Measurements from ENCODE around the gene SPAG5. TPM values are rescaled to one million over a fixed set of nuclear protein-coding genes. Genes with fewer than 3 reads are reported as not detected.
A peak's percentile ranks its signal among the peaks of the same experiment; 100 is the strongest.

The SPAG5 gene
- total and polyA plus RNA-seq, 10 of the 15 experiments (the other 5 are each of a cell fraction or from before 2014, with no cell fraction given), result 73.5 to 171 (median 106) TPM

DNA sequence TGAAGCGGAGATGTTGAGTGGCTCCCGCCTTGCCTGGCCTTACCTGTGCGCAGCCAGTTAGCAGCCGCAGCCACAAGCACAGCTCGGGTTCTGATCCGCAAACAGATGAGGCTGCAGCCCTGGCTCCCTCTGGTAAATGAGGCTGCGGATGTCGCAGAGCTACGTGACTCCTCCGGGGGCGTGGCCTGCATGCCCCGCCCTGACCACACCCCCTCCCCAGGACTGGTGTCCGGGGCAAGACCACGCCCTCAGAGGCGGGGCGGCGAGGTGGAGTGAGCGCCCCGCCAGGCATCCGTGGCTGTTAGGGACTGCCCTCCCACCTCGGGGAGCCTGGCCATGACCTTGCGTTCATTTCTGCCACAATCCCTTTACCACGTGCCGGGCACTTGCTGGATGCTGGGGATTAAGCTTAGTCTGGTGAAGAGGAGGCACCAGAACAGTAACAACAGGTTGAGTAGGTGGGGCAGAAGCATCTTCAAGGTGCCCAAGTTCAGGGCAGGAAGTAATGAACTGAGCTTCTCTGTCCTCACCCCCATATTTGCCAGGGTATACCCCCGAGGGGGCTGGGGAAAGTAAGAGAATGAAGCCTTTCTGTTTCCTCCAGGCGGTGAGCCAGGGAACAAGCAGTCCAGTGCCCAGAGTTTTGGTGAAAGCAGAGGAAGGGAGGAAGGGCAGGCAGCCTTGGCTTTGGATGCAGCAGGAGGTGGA is 21.9 kb downstream of the SPAG5 start, which contains the start of gene ALDOC (continued):
- TF ChIP-seq, protein P1, sequence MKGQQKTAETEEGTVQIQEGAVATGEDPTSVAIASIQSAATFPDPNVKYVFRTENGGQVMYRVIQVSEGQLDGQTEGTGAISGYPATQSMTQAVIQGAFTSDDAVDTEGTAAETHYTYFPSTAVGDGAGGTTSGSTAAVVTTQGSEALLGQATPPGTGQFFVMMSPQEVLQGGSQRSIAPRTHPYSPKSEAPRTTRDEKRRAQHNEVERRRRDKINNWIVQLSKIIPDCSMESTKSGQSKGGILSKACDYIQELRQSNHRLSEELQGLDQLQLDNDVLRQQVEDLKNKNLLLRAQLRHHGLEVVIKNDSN (IDR thresholded peaks at IDR 0.05; ENCODE audit: borderline replicate concordance, extremely low read length, insufficient read depth, low read depth, low read length), result peak; percentile 33
- TF ChIP-seq HCFC1 (IDR thresholded peaks at IDR 0.05; ENCODE audit: low read length), result no peak
- TF ChIP-seq NR2F1 (conservative IDR thresholded peaks at IDR 0.05), result peak; percentile 84
- TF ChIP-seq TCF3 (IDR thresholded peaks at IDR 0.05; ENCODE audit: borderline replicate concordance, insufficient read depth, low read depth, low read length), result 0 out of 2 replicates have a peak, but pooled peaks have one; percentile 43
- TF ChIP-seq, protein P2, sequence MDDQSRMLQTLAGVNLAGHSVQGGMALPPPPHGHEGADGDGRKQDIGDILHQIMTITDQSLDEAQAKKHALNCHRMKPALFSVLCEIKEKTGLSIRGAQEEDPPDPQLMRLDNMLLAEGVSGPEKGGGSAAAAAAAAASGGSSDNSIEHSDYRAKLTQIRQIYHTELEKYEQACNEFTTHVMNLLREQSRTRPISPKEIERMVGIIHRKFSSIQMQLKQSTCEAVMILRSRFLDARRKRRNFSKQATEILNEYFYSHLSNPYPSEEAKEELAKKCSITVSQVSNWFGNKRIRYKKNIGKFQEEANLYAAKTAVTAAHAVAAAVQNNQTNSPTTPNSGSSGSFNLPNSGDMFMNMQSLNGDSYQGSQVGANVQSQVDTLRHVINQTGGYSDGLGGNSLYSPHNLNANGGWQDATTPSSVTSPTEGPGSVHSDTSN (IDR thresholded peaks at IDR 0.05; ENCODE audit: insufficient replicate concordance, low read depth, low read length), result no peak
- TF ChIP-seq JUND (IDR thresholded peaks at IDR 0.05; ENCODE audit: low read depth, low read length), result no peak
- TF ChIP-seq PML (IDR thresholded peaks at IDR 0.05; ENCODE audit: low read length), result peak; percentile 51; the same call in 1 of the 2 replicates
- TF ChIP-seq SP1 (IDR thresholded peaks at IDR 0.05; ENCODE audit: low read depth, low read length), result peak; percentile 87
- peak; percentile 57 for TF ChIP-seq SMAD1 (IDR thresholded peaks at IDR 0.05; ENCODE audit: low read depth, partially characterized antibody)
- TF ChIP-seq NFYB (IDR thresholded peaks at IDR 0.05; ENCODE audit: insufficient read depth, low read depth, low read length), result 0 out of 2 replicates have a peak, but pooled peaks have one; percentile 41
- TF ChIP-seq, protein P3, sequence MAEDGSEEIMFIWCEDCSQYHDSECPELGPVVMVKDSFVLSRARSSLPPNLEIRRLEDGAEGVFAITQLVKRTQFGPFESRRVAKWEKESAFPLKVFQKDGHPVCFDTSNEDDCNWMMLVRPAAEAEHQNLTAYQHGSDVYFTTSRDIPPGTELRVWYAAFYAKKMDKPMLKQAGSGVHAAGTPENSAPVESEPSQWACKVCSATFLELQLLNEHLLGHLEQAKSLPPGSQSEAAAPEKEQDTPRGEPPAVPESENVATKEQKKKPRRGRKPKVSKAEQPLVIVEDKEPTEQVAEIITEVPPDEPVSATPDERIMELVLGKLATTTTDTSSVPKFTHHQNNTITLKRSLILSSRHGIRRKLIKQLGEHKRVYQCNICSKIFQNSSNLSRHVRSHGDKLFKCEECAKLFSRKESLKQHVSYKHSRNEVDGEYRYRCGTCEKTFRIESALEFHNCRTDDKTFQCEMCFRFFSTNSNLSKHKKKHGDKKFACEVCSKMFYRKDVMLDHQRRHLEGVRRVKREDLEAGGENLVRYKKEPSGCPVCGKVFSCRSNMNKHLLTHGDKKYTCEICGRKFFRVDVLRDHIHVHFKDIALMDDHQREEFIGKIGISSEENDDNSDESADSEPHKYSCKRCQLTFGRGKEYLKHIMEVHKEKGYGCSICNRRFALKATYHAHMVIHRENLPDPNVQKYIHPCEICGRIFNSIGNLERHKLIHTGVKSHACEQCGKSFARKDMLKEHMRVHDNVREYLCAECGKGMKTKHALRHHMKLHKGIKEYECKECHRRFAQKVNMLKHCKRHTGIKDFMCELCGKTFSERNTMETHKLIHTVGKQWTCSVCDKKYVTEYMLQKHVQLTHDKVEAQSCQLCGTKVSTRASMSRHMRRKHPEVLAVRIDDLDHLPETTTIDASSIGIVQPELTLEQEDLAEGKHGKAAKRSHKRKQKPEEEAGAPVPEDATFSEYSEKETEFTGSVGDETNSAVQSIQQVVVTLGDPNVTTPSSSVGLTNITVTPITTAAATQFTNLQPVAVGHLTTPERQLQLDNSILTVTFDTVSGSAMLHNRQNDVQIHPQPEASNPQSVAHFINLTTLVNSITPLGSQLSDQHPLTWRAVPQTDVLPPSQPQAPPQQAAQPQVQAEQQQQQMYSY (CRISPR knock-in tag; IDR thresholded peaks at IDR 0.05), result no peak
- TF ChIP-seq IRF4 (IDR thresholded peaks at IDR 0.05; ENCODE audit: low read depth, low read length), result no peak
- no peak for TF ChIP-seq CHD4 (IDR thresholded peaks at IDR 0.05)
- TF ChIP-seq POLR2AphosphoS5 (IDR thresholded peaks at IDR 0.05; ENCODE audit: low read length), result peak; percentile 91
- TF ChIP-seq SREBF1 (IDR thresholded peaks at IDR 0.05; ENCODE audit: low read length), result no peak
- no peak for TF ChIP-seq KLF5 (IDR thresholded peaks at IDR 0.05; ENCODE audit: partially characterized antibody)
- TF ChIP-seq STAT3 (IDR thresholded peaks at IDR 0.05; ENCODE audit: low read depth, low read length), result no peak
- no peak for TF ChIP-seq SPI1 (IDR thresholded peaks at IDR 0.05; ENCODE audit: borderline replicate concordance, insufficient read depth, low read depth, low read length)
- peak; percentile 66 to 74; a peak in 2 of 4 replicates for TF ChIP-seq BHLHE40 (IDR thresholded peaks at IDR 0.05; ENCODE audit: borderline replicate concordance in 1 of 2, low read depth in 2 of 2, low read length in 1 of 2)
- TF ChIP-seq, protein P4, sequence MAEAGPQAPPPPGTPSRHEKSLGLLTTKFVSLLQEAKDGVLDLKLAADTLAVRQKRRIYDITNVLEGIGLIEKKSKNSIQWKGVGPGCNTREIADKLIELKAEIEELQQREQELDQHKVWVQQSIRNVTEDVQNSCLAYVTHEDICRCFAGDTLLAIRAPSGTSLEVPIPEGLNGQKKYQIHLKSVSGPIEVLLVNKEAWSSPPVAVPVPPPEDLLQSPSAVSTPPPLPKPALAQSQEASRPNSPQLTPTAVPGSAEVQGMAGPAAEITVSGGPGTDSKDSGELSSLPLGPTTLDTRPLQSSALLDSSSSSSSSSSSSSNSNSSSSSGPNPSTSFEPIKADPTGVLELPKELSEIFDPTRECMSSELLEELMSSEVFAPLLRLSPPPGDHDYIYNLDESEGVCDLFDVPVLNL (IDR thresholded peaks at IDR 0.05; ENCODE audit: low read depth, low read length), result no peak
- TF ChIP-seq, protein P5, sequence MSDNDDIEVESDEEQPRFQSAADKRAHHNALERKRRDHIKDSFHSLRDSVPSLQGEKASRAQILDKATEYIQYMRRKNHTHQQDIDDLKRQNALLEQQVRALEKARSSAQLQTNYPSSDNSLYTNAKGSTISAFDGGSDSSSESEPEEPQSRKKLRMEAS (IDR thresholded peaks at IDR 0.05; ENCODE audit: low read depth, low read length), result peak; percentile 77; the same call in 1 of the 2 replicates

Measured in GM12878 (cell line).